ENCODE measurements around the gene C9orf78. TPM values are rescaled to one million over a fixed set of nuclear protein-coding genes. Genes with fewer than 3 reads are reported as not detected.

Gene C9orf78
- total and polyA plus RNA-seq, 4 donors: 31.1 to 84.2 (median 50.9) TPM

DNA sequence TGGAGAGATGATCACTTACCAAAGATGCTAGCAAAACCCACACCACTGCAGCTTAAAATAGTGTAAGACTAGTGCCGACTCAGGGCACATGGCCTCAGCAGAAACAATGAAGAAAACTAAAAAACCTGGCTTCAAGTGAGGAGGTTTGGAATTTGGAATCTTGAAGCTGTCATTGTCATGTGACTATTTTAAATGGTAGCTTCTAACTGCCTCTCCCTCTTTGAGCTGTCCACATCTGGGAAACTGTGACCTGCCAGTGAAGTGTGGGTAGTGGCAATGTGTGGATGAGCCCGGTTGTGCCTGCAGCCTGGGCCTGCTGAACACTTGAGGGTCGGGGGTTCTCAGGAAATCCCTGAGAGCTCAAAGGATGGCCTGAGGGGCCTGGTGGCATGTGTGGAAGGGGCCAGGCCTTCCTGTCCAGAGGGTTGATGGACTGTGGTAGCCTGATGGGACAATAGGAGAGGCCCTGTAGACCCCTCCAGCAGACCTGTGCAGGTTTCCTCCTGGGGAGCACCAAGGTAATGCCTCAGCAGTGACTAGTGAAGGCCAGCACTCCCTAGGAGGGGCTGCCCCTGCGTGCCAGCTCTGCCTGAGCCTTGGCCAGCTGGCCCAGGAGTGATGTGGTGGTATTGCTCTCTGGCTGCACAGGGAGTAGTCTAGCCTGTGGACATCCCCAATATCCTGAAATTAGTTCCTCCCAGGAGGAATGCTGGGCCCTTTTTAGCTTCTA lies 13.8 kb upstream of the C9orf78 start (continued):
- TF ChIP-seq, protein P1, sequence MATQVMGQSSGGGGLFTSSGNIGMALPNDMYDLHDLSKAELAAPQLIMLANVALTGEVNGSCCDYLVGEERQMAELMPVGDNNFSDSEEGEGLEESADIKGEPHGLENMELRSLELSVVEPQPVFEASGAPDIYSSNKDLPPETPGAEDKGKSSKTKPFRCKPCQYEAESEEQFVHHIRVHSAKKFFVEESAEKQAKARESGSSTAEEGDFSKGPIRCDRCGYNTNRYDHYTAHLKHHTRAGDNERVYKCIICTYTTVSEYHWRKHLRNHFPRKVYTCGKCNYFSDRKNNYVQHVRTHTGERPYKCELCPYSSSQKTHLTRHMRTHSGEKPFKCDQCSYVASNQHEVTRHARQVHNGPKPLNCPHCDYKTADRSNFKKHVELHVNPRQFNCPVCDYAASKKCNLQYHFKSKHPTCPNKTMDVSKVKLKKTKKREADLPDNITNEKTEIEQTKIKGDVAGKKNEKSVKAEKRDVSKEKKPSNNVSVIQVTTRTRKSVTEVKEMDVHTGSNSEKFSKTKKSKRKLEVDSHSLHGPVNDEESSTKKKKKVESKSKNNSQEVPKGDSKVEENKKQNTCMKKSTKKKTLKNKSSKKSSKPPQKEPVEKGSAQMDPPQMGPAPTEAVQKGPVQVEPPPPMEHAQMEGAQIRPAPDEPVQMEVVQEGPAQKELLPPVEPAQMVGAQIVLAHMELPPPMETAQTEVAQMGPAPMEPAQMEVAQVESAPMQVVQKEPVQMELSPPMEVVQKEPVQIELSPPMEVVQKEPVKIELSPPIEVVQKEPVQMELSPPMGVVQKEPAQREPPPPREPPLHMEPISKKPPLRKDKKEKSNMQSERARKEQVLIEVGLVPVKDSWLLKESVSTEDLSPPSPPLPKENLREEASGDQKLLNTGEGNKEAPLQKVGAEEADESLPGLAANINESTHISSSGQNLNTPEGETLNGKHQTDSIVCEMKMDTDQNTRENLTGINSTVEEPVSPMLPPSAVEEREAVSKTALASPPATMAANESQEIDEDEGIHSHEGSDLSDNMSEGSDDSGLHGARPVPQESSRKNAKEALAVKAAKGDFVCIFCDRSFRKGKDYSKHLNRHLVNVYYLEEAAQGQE (IDR thresholded peaks at IDR 0.05): no peak

DNA sequence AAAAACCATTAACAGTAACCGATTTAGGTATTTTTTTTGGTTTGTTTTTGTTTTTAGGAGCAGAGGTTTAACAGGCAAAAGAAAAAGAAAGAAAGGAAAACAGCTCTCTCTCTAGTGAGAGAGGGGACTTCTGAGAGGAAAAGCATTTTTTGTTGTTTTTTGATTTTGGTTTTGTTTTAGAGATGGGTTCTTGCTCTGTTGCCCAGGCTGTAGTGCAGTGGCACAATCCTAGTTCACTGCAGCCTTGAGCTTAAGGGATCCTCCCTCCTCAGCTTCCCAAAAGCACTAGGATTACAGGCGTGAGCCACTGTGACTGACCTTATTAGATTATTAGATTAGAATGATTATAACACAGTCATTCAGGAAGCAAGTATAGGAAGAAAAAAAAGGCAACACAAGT lies 10.3 kb upstream of the C9orf78 start:
- TF ChIP-seq, protein P2, sequence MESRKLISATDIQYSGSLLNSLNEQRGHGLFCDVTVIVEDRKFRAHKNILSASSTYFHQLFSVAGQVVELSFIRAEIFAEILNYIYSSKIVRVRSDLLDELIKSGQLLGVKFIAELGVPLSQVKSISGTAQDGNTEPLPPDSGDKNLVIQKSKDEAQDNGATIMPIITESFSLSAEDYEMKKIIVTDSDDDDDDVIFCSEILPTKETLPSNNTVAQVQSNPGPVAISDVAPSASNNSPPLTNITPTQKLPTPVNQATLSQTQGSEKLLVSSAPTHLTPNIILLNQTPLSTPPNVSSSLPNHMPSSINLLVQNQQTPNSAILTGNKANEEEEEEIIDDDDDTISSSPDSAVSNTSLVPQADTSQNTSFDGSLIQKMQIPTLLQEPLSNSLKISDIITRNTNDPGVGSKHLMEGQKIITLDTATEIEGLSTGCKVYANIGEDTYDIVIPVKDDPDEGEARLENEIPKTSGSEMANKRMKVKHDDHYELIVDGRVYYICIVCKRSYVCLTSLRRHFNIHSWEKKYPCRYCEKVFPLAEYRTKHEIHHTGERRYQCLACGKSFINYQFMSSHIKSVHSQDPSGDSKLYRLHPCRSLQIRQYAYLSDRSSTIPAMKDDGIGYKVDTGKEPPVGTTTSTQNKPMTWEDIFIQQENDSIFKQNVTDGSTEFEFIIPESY (IDR thresholded peaks at IDR 0.05): no peak
- TF ChIP-seq RAD21 (IDR thresholded peaks at IDR 0.05): no peak
- TF ChIP-seq GABPA (IDR thresholded peaks at IDR 0.05 in 1 of 2, conservative IDR thresholded peaks at IDR 0.05 in 1 of 2): no peak
- TF ChIP-seq NR2F2 (IDR thresholded peaks at IDR 0.05): no peak
- TF ChIP-seq, protein P1 (IDR thresholded peaks at IDR 0.05): no peak
- TF ChIP-seq FOXA1 (IDR thresholded peaks at IDR 0.05): no peak
- TF ChIP-seq RXRA (IDR thresholded peaks at IDR 0.05): no peak
- TF ChIP-seq HNF4G (IDR thresholded peaks at IDR 0.05): no peak
- TF ChIP-seq FOXA2 (IDR thresholded peaks at IDR 0.05): no peak
- TF ChIP-seq EGR1 (IDR thresholded peaks at IDR 0.05; ENCODE audit: low read depth in 2 of 2): no peak
- TF ChIP-seq HNF4A (conservative IDR thresholded peaks at IDR 0.05): no peak
- TF ChIP-seq, protein P3, sequence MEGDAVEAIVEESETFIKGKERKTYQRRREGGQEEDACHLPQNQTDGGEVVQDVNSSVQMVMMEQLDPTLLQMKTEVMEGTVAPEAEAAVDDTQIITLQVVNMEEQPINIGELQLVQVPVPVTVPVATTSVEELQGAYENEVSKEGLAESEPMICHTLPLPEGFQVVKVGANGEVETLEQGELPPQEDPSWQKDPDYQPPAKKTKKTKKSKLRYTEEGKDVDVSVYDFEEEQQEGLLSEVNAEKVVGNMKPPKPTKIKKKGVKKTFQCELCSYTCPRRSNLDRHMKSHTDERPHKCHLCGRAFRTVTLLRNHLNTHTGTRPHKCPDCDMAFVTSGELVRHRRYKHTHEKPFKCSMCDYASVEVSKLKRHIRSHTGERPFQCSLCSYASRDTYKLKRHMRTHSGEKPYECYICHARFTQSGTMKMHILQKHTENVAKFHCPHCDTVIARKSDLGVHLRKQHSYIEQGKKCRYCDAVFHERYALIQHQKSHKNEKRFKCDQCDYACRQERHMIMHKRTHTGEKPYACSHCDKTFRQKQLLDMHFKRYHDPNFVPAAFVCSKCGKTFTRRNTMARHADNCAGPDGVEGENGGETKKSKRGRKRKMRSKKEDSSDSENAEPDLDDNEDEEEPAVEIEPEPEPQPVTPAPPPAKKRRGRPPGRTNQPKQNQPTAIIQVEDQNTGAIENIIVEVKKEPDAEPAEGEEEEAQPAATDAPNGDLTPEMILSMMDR (IDR thresholded peaks at IDR 0.05; ENCODE audit: low read depth, low read length, missing input control): no peak
- TF ChIP-seq TAF1 (conservative IDR thresholded peaks at IDR 0.05): no peak
- TF ChIP-seq, protein P4, sequence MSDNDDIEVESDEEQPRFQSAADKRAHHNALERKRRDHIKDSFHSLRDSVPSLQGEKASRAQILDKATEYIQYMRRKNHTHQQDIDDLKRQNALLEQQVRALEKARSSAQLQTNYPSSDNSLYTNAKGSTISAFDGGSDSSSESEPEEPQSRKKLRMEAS (IDR thresholded peaks at IDR 0.05): no peak
- no peak for TF ChIP-seq JUND (IDR thresholded peaks at IDR 0.05)

More for the DNA sequence above, 10.3 kb upstream of the C9orf78 start:
- Histone ChIP-seq H3K27me3 (ENCODE audit: control insufficient read depth in 4 of 4, insufficient read depth in 4 of 4, low read length in 3 of 4) (no peaks in the 10 kb centered on the region), H3K27ac (ENCODE audit: low read depth in 1 of 2, low read length in 2 of 2) (no peak overlapping the region), H3K4me3 (ENCODE audit: low read depth in 1 of 3, low read length in 3 of 3) (no peak overlapping the region), H3K36me3 (ENCODE audit: control insufficient read depth in 4 of 4, insufficient read depth in 3 of 4, low read depth in 1 of 4, low read length in 3 of 4) (peaks cover 0 to 6% (median 2%) of the 10 kb centered on the region in 4 donors), H3K4me1 (ENCODE audit: control insufficient read depth in 4 of 4, insufficient read depth in 4 of 4, low read length in 3 of 4) (no peaks in the 10 kb centered on the region), H3K9me3 (ENCODE audit: control insufficient read depth in 4 of 4, low read length in 3 of 4) (no peaks in the 10 kb centered on the region), H3K9ac (ENCODE audit: low read depth in 1 of 2, low read length in 2 of 2) (no peak overlapping the region)
- 73% methylated on average over 2 of the region's 2 CpGs for WGBS
- DNase-seq (ENCODE audit: low spot score): no peak

Measured in liver (tissue), 9 donors.